H1 (cell line): ENCODE results near the gene FBLIM1. TPM values are rescaled to one million over a fixed set of nuclear protein-coding genes. Genes with fewer than 3 reads are reported as not detected.

ENCODE experiments used
- EP300 ChIP-seq, 2 experiments: IDR thresholded peaks; 1 replicate in 1 of 2; 2 replicates in 1 of 2; pipeline ENCODE4 v1.6.1; 2011 to 2012; ENCODE audit warnings: low read depth in 2 of 2, low read length in 2 of 2, mild to moderate bottlenecking in 2 of 2, borderline replicate concordance in 1 of 2, inconsistent platforms in 1 of 2, moderate library complexity in 1 of 2
- polyA plus RNA-seq, 7 experiments: library from polyadenylated mRNA; depleted of rRNA in 3 of 7; stranded (reverse) in 5 of 7; unstranded in 2 of 7; fragments of >200 nt in 5 of 7; fragments of 200-250 nt in 2 of 7; gene quantifications; 1 replicate in 5 of 7; 2 replicates in 1 of 7; 4 replicates in 1 of 7; pipeline versions ENCODE4 v1.2.1 to v1.2.3, GENCODE V29; 2011 to 2013; ENCODE audit warnings: missing spikeins in 2 of 7, mixed read lengths in 2 of 7
- total RNA-seq: library from RNA; stranded (reverse); fragmentation: NEBNext Ultra II Directional; extraction: Animal tissue kit (Norgen Biotek cat#: 25700); gene quantifications from 2 replicates; pipeline ENCODE4 v1.2.1, GENCODE V29; 2021

The FBLIM1 gene
- total and polyA plus RNA-seq, 2 of the 8 experiments (the other 6 are each of a cell fraction or from before 2014, with no cell fraction given): 66.6 to 66.7 TPM

DNA sequence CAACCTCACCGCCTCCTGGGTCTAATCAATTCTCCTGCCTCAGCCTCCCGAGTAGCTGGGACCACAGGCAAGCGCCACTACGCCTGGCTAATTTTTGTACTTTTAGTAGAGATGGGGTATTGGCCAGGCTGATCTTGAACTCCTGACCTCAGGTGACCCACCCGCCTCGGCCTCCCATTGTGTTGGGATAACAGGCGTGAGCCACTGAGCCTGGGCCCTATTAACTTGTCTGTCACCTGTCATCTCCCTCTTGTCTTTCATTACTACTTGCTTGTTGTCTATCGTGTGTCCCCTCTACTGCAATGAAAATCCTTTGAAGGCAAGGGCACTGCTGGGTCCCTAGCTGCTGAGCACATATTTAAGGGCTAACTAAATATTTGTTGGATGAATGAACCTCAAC, 45.5 kb downstream of the FBLIM1 start (continued):
- TF ChIP-seq EP300 (IDR thresholded peaks at IDR 0.05; ENCODE audit: borderline replicate concordance in 1 of 2, low read depth in 2 of 2, low read length in 2 of 2): no peak
